Mucosa of gallbladder (tissue), 1 donor: Measurements from ENCODE around the gene FCGR2B. TPM values are rescaled to one million over a fixed set of nuclear protein-coding genes. Genes with fewer than 3 reads are reported as not detected.
"Not testable (repeated sequence)": the region's sequence is repeated elsewhere in the genome, so short reads cannot be mapped to it uniquely, and the experiment has no call there.

ENCODE experiments used
- DNase-seq: peaks from one replicate; pipeline ENCODE4 v3.0.0-alpha.2; 2020; ENCODE audit warnings: low spot score
- total RNA-seq: library from RNA; stranded (reverse); gene quantifications from one replicate; pipeline ENCODE4 v1.2.1, GENCODE V29; 2021
- donor health status: DM: no; HTN: no; CAD: no.

FCGR2B gene
- total RNA-seq, 1 donor from 2014 or later = 19.4 TPM

DNA sequence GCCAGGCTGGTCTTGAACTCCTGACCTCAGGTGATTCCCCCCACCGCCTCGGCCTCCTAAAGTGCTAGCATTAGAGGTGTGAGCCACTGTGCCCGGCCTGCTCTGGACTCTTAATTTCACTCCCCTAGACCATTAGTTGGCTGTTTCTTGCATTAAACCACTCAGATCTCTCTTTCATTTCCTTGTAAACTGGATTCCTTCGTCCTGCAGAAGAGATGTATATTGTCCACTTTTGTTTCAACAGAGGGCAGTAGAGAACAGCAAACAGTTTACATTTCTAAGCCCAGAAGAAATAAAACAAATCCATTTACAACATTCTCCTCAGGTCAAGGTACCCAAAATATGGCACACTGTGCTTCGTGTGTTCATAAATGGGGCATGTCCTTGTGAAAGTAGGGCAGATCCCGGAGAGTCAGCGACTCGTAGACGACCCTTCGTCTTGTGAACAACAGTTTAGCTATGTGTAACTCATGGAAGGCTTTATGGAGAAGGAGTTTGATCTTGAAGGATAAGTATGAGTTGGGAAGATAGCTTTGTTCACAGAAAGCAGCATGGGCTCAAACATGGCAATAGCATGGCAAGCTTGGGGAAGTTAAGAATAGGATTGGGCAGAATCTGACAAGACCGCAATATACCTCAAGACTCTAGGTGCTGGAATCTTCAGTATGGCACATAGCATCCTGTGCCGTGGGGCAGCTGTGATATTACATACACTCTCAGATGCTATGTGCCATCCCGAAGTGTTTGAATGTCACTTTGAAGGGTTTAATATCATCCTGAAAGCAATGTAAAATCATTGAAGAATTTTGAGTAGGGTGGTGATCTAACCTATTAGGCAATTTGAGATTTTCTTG, 15.2 kb upstream of the FCGR2B start:
- not testable (repeated sequence) for DNase-seq

GRCh38 chr1:161653541-161653940, 9.4 kb upstream of the FCGR2B start:
- DNase-seq = not testable (repeated sequence)

DNA sequence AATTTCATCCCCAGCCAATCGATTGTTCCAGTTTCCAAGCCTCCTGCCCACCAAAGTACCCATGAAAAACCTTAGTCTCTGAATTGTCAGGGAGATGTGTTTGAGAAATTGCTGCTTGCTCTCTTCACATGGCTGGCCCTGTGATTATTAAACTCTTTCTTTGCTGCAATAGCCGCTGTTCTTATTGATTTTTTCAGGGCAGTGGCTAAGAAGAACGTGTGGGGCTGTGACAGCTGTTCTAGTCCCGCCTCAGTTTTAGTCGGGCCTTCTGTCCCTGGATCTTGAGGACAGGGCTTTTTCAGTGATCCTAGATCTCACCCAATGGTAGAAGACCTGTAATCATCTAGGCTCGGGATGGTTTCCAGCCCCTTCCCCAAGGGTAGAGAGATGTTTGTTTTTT, 9.0 kb upstream of the FCGR2B start:
- DNase-seq = not testable (repeated sequence)

- not testable (repeated sequence) for DNase-seq
Observed at GRCh38 chr1:161658524-161658923, 4.4 kb upstream of the FCGR2B start.

- DNase-seq = not testable (repeated sequence)
Observed at GRCh38 chr1:161661660-161662311, 1.2 kb upstream of the FCGR2B start.

DNA sequence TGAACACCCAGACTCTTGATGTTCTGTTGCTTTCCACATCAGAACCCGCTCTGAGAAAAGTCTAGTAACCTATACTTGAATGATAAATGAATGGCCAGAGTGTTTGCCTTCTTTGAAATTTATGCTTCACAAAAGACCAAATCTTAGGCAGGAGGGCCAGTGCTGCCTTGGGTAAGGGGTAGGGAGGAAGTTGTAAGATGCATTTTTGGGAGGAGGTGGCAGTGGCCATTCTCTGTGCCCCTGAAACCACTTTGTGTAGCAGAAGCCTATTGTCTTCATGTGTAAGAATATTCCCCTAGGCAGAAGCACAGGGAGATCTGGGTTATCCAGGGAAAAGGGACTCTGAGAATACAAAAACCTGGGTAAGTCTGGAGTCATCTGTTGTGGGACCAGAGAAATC, 626 bp downstream of the FCGR2B start:
- not testable (repeated sequence) for DNase-seq

DNA sequence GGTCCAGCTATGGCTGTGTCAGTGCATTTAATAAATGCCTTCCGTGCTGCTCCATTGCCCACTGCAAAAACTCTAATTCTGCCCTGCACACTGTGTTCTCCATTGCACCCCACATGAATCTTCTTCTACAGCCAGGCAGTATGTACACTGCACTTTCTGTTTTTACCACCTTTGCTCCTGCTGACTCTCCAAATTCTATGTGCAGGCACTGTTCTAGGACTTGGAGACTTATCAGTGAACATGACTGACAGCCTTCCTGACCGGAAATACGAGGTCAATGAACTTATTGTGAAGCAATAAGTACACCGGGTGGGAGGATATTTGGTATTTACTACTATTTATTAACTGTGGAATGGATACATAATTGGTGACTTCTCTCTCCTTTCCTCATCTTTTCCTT, 1.7 kb downstream of the FCGR2B start:
- DNase-seq = not testable (repeated sequence)

GRCh38 chr1:161671045-161672020, 8.4 kb downstream of the FCGR2B start:
- DNase-seq = not testable (repeated sequence)

- DNase-seq = not testable (repeated sequence)
Observed at GRCh38 chr1:161673437-161673836, 10.5 kb downstream of the FCGR2B start.

DNA sequence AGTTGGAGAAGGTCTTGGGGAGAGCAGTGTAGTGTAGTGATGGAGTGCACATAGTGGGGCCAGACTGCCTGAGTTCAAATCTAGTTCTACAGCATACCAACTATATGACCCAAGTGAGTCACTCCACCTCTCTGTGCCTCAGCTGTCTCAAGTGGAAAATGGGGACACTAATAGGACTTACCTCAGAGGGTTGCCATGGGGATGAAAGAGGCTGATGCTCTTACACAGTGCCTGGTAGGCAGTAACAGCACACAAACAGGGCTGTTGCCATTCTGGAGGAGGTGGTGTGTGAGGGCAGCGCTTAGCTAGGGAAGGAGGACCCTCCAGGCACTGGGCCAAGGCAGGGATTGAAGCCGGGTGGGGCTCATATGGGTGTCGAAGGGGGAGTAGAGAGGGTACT, 11.5 kb downstream of the FCGR2B start:
- DNase-seq = not testable (repeated sequence)

DNA sequence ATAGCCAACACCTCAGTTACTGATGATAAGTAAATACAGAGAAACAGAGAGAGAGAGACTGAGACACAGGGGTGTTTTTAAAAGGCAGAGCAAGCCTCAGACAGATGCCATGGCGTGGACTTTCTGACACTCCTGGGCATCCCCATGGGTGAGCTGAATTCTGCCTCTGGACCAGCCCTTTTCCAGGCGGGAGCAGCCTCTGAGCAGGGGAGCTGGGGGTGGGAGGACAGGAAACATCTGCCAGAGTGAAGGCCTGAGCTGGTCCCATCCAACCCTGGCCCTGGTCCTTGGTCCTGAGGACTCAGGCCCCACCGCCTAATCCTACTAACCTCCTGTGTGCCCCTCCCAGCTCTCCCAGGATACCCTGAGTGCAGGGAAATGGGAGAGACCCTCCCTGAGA, 12.0 kb downstream of the FCGR2B start:
- DNase-seq = not testable (repeated sequence)

- DNase-seq = no peak
Observed at GRCh38 chr1:161676441-161676840, 13.5 kb downstream of the FCGR2B start.

GRCh38 chr1:161676958-161677689, 14.2 kb downstream of the FCGR2B start:
- DNase-seq = no peak

GRCh38 chr1:161678500-161678899, 15.6 kb downstream of the FCGR2B start:
- no peak for DNase-seq

GRCh38 chr1:161681879-161682278, 18.9 kb downstream of the FCGR2B start:
- no peak for DNase-seq

- DNase-seq = no peak
Observed at GRCh38 chr1:161688946-161689345, 26.0 kb downstream of the FCGR2B start.

GRCh38 chr1:161691846-161692245, 28.9 kb downstream of the FCGR2B start:
- DNase-seq = no peak

GRCh38 chr1:161693020-161693712, 30.2 kb downstream of the FCGR2B start:
- DNase-seq = not testable (repeated sequence)

DNA sequence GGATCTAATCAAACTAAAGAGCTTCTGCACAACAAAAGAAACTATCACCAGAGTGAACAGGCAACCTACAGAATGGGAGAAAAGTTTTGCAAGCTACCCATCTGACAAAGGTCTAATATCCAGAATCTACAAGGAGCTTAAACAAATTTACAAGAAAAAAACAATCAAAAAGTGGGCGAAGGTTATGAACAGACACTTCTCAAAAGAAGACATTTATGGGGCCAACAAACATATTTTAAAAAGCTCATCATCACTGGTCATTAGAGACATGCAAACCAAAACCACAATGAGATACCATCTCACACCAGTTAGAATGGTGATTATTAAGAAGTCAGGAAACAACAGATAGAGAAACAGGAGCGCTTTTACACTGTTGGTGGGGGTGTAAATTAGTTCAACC, 35.4 kb downstream of the FCGR2B start:
- not testable (repeated sequence) for DNase-seq

- no peak for DNase-seq
Observed at GRCh38 chr1:161702250-161702649, 39.3 kb downstream of the FCGR2B start.
